IPS DF 4.7 (cell line): ENCODE results near the gene PSD.
"Not testable (repeated sequence)": the region's sequence is repeated elsewhere in the genome, so short reads cannot be mapped to it uniquely, and the experiment has no call there.

Experiments
- DNase-seq: peaks from one replicate; pipeline ENCODE4 v3.0.0-alpha.2; 2013; ENCODE audit warnings: low spot score; ENCODE audit errors: extremely low read depth

Gene PSD

GRCh38 chr10:102418622-102419268 lies at the start of gene PSD:
Gene PSD, minus strand, starts transcription at chr10:102418785. Its CDS starts 1,747 bp downstream, at chr10:102417038.
- no peak for DNase-seq

DNA sequence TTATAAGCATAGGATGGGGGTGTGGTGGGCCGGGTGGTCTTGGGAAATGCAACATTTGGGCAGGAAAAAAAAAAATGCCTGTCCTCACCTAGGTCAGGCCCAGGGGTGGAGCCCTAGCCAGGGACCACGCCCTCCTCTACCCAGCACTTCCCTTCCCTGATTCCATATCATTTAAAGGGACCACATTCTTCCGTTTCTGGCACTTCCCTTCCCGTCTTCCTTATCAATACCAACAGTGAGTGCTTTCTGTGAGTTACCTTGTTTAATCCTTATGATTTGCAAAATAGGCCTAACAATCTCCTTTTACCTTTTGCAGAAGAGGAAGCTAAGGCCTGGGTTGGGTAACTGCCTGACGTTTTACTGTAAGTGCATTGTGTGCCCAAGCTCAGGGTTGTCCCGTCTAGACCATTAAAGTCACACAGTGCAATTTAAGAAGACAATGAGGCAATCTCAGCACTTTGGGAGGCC lies 49.4 kb upstream of the PSD start:
- no peak for DNase-seq

GRCh38 chr10:102467318-102467717 lies 48.7 kb upstream of the PSD start:
- DNase-seq = no peak

- DNase-seq = no peak
Observed at GRCh38 chr10:102465466-102465865, 46.9 kb upstream of the PSD start.

DNA sequence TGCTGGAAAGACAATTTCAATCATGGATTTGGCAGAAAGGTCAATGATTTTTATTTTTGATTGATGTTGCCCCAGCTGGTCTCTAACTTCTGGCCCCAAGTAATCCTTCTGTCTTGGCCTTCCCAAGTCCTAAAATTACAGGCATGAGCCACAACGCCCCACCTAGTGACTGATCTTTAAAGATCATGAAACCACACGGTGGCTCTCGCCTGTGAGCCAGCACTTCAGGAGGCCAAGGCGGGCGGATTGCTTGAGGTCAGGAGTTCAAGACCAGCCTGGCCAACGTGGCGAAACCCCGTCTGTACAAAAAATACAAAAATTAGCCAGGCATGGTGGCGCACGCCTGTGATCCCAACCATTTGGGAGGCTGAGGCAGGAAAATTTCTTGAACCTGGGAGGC lies 45.4 kb upstream of the PSD start:
- no peak for DNase-seq

- no peak for DNase-seq
Observed at GRCh38 chr10:102462512-102463054, 44.0 kb upstream of the PSD start.

- DNase-seq = no peak
Observed at GRCh38 chr10:102461187-102462054, 42.8 kb upstream of the PSD start.

DNA sequence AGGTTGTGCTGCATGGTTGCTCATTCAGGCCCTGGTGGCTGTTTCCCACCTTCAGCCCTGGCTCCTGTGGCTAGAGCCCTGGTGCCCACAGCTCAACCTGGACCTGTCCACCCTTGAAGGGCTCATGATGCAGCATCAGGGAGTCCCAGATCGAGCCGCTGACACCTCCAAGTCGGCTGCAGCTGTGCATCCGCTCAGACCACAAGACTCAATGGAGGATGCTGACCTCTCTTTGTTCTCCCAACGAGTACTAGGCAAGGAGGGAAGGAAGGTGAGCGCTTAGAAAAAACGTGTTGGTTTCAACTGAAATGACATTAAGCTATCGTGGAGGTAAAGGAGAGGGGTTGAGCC lies 42.2 kb upstream of the PSD start:
- no peak for DNase-seq

DNA sequence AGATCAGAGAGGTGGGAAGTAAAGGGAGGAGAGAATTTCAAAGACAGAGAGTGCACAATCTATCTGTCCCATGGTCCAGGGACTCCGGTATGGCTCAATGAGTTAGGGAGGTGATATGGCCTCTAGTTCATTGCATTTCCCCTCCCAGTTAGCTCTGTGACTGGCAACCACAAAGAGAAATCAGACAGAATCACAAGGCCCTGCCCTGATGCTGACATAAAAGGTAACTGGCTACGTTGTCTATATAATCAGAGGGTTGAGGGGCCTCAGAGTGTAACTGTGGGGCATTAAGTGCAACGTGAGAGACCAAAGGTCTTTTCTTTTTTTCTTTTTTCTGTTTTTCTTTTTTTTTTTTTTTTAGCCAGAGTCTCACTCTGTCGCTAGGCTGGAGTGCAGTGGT lies 40.1 kb upstream of the PSD start:
- no peak for DNase-seq

DNA sequence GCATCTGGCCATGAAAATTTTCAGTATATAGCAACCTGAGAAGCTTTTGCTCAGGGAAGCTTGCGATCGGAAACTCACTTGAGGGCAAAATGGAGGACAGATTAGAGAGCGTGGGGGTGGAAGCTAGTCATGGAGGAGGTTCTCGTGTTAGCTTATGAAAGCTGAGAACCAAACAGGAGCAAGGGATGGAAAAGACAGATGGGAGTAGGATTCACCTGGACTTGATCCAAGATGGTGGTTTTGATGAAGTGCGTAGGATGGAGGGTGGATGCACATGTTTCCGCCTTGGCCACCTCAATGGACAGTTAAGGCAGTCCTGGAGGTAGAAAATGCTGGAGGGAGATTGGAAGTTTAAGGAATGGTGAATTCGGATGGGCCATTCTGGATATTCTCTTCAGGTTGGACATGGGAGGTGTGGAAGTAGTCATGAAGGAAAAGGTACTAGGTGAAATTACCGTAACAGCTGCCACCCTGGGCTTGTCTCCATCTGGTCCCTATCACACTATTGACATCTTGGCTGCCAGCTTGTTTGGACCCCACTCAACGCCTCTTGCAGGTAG lies 39.1 kb upstream of the PSD start:
- no peak for DNase-seq

DNA sequence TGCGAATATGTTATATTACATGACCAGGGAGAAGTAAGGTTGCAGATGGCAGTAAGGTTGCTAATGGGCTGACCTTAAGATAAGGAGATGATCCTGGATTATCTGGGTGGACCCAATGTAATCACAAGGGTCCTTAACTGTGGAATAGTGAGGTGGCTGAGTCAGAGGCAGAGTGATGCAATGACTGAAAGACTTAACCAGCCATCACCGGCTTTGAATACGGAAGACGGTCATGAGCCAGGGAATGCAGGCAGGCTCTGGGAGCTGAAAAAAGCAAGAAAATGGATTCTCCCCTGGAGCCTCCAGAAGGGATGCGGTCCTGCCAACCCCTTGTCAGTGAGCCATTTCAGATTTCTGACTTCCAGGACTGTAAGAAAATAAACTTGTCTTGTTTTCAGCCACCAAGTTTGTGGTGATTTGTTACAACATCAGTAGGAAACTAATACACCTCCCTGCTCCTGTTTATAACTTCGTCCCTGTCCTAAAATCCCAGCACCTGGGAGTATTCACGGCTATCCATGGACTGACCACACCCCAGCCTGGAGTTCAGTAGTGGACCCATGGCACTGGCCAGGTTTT lies 37.4 kb upstream of the PSD start:
- DNase-seq = no peak

GRCh38 chr10:102454662-102455487 lies 36.3 kb upstream of the PSD start:
- not testable (repeated sequence) for DNase-seq

- no peak for DNase-seq
Observed at GRCh38 chr10:102453502-102453901, 34.9 kb upstream of the PSD start.

GRCh38 chr10:102452672-102453340 lies 34.2 kb upstream of the PSD start:
- no peak for DNase-seq

GRCh38 chr10:102451105-102451969 lies 32.8 kb upstream of the PSD start, which contains the start of gene C10orf95:
Gene C10orf95, minus strand, starts transcription at chr10:102451543. Its CDS starts 450 bp downstream, at chr10:102451093.
- DNase-seq = no peak

DNA sequence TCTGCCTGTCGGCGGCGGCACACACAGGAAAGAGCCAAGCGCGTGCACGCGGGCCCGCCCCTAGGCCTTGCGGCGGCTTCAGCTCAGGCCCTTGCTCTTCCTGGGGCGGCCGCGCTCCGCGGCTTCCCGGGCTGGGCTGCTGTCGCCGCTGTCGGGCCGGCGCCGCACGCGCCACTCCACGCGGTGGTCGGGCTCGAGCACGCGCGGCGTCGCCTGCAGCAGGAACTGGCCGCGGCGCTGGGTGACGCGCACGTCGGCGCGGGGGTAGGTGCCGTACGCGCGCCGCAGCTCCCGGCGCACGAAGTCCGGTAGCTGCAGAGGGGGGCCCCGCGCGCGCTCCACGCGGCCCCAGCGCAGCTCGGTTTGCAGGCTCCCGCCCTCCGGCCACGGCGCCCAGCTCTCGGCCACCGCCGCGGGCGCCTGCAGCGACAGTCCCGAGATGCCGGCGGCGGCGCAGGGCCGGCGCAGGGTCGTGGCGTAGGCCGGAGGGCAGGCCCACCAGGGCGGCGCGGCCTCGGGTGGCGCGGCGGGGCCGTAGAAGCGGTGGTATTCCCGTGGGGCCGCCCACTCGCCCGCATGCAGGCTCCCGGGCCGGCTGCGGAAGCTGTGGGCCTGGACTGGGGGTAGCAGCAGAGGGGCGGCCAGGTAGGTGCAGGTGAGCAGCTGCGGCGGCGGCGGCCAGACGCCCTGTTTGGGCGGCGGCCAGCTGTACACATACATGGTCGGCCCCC lies 32.0 kb upstream of the PSD start:
- DNase-seq = no peak

DNA sequence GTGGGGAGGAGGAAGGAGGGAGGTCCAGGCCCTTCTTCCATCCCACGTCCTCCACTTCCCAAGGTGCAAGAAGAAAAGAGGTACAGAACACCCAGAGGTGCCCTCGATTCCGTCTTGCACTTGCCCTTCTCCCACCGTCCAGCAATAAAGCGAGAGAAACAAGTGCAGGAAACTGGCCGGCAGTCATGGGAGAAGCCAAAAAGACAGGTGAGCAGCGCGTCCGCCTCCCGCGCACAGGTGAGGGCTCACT lies 31.5 kb upstream of the PSD start:
- no peak for DNase-seq

DNA sequence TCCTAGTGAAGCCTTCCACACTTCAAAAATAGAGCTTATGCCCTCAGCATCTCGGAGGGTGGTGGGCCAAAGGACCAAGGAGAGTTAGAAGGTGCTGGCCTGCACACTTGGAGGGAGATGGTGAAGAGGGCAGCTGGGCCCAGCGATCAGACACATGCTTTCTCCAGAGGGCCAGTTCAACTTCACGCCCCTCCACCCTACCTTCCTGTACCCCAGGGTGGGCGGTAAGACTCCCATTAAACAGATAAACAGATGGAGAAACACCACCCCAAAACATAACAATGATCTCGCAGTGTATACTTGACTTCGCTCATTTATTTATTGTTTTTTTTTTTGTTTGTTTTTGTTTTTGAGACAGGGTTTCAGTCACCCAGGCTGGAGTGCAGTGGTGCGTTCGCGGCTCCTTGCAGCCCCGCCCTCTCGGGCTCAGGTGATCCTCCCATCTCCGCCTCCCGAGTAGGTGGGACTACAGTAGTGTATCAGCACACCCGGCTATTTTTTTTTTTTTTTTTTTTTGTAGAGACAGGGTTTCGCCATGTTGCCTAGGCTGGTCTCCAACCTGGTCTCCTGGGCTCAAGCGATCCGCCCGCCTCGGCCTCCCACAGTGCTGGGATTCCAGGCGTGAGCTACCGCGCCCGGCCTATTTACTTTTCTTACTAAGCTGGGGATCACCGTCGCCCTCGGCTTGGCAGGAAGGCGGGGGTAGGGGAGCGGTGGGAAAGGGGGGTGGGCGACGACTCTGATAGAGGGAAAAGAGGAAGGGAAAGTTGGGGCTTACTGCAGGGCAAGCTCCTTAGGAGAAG lies 30.9 kb upstream of the PSD start:
- DNase-seq = no peak
